ENCODE results near the gene MLPH.

MLPH gene

GRCh38 chr2:237450583-237450982 is 36.5 kb upstream of the MLPH start:
- H3K4me3 ChIP-seq (ENCODE audit: low read depth, low read length), result no peak overlapping the region
- no peak for TF ChIP-seq CTCF (IDR thresholded peaks at IDR 0.05; ENCODE audit: low read depth, low read length)

- peak; percentile 54 for TF ChIP-seq CTCF (IDR thresholded peaks at IDR 0.05; ENCODE audit: low read depth, low read length)
- H3K4me3 ChIP-seq (ENCODE audit: low read depth, low read length), result no peak overlapping the region
These were observed 35.2 kb upstream of the MLPH start for GRCh38 chr2:237451643-237452469.

GRCh38 chr2:237452861-237453260 is 34.2 kb upstream of the MLPH start:
- no peak overlapping the region for H3K4me3 ChIP-seq (ENCODE audit: low read depth, low read length)
- TF ChIP-seq CTCF (IDR thresholded peaks at IDR 0.05; ENCODE audit: low read depth, low read length), result no peak

GRCh38 chr2:237453671-237454070 is 33.4 kb upstream of the MLPH start:
- H3K4me3 ChIP-seq (ENCODE audit: low read depth, low read length), result no peak overlapping the region
- TF ChIP-seq CTCF (IDR thresholded peaks at IDR 0.05; ENCODE audit: low read depth, low read length), result no peak

- no peak overlapping the region for H3K4me3 ChIP-seq (ENCODE audit: low read depth, low read length)
These were observed 31.3 kb upstream of the MLPH start for GRCh38 chr2:237455764-237456163.

GRCh38 chr2:237456200-237456843 is 30.7 kb upstream of the MLPH start:
- no peak for TF ChIP-seq CTCF (IDR thresholded peaks at IDR 0.05; ENCODE audit: low read depth, low read length)
- no peak overlapping the region for H3K4me3 ChIP-seq (ENCODE audit: low read depth, low read length)

More at GRCh38 chr2:237455764-237456163, 31.3 kb upstream of the MLPH start:
- no peak for TF ChIP-seq CTCF (IDR thresholded peaks at IDR 0.05; ENCODE audit: low read depth, low read length)

GRCh38 chr2:237457388-237457941 is 29.6 kb upstream of the MLPH start:
- no peak for TF ChIP-seq CTCF (IDR thresholded peaks at IDR 0.05; ENCODE audit: low read depth, low read length)
- no peak overlapping the region for H3K4me3 ChIP-seq (ENCODE audit: low read depth, low read length)
